ENCODE results near the gene CHRNA1. TPM values are rescaled to one million over a fixed set of nuclear protein-coding genes. Genes with fewer than 3 reads are reported as not detected.

CHRNA1 gene
- polyA plus RNA-seq, 1 of the 3 experiments (the other 2 are of a cell fraction), result 0.02 TPM

- CTCF ChIA-PET, result interaction anchor here (1.1 to 13.9 kb wide), 2 partner anchors 26 to 214 kb away, joined by 3 to 316 read pairs; no protein-coding TSS in a partner anchor
- H3K4me3 ChIP-seq (ENCODE audit: low read depth in 2 of 2, low read length in 1 of 2), result no peak overlapping the region
- no peaks in the 10 kb centered on the region for H4K20me1 ChIP-seq (ENCODE audit: insufficient read depth)
- no peaks in the 10 kb centered on the region for H3K9me2 ChIP-seq
- 97% methylated on average over 4 of the region's 4 CpGs for WGBS (ENCODE audit: low lambda C conversion rate)
- no peak overlapping the region for H3K27ac ChIP-seq (ENCODE audit: low read depth in 2 of 2, low read length in 1 of 2)
- no peaks in the 10 kb centered on the region for H3K79me2 ChIP-seq (ENCODE audit: insufficient read depth)
- no peak overlapping the region for H3K4me2 ChIP-seq
- no peak for TF ChIP-seq FOXM1 (IDR thresholded peaks at IDR 0.05; ENCODE audit: low read depth)
- TF ChIP-seq TCF12 (IDR thresholded peaks at IDR 0.05), result no peak
- TF ChIP-seq RAD21 (IDR thresholded peaks at IDR 0.05; ENCODE audit: low read length), result no peak
- no peak for TF ChIP-seq FOXJ3 (CRISPR knock-in tag; IDR thresholded peaks at IDR 0.05)
- no peak for TF ChIP-seq USF2 (IDR thresholded peaks at IDR 0.05; ENCODE audit: borderline replicate concordance, low read depth, low read length)
- no peak for TF ChIP-seq POLR2AphosphoS5 (IDR thresholded peaks at IDR 0.05; ENCODE audit: low read depth, low read length)
- TF ChIP-seq USF1 (IDR thresholded peaks at IDR 0.05; ENCODE audit: borderline replicate concordance, low read depth), result no peak
- TF ChIP-seq EZH2phosphoT487 (IDR thresholded peaks at IDR 0.05; ENCODE audit: borderline replicate concordance, low read depth), result no peak
- no peak for TF ChIP-seq SMC3 (IDR thresholded peaks at IDR 0.05; ENCODE audit: low read depth, low read length)
- TF ChIP-seq RXRA (IDR thresholded peaks at IDR 0.05; ENCODE audit: borderline replicate concordance, low read depth), result no peak
- no peak for TF ChIP-seq NRF1 (IDR thresholded peaks at IDR 0.05; ENCODE audit: low read depth, low read length)
- H3K27me3 ChIP-seq (ENCODE audit: insufficient read depth), result no peaks in the 10 kb centered on the region
- H3K9ac ChIP-seq, result no peak overlapping the region
- H3K4me1 ChIP-seq (ENCODE audit: control insufficient read depth in 1 of 2, insufficient read depth in 2 of 2, low read depth in 1 of 2, low read length in 1 of 2), result peaks cover 23 to 51% of the 10 kb centered on the region in 2 experiments
- no peaks in the 10 kb centered on the region for H3K36me3 ChIP-seq (replicated peaks in 1 of 2; ENCODE audit: control insufficient read depth in 1 of 2, insufficient read depth in 2 of 2, low read length in 1 of 2)
- POLR2A ChIA-PET, result no interaction called here
- no peak for DNase-seq
- no peaks in the 10 kb centered on the region for H3F3A ChIP-seq (replicated peaks; ENCODE audit: insufficient read depth)
- no peak overlapping the region for H2AFZ ChIP-seq (ENCODE audit: low read depth)
- no peaks in the 10 kb centered on the region for H3K9me3 ChIP-seq
These were observed 10.6 kb upstream of the CHRNA1 start for GRCh38 chr2:174774886-174775285.

- Histone ChIP-seq H3K4me1 (ENCODE audit: control insufficient read depth in 1 of 2, insufficient read depth in 2 of 2, low read depth in 1 of 2, low read length in 1 of 2) (peaks cover 6 to 34% of the 10 kb centered on the region in 2 experiments; a peak in 3 of 4 replicates), H3K36me3 (replicated peaks in 1 of 2; ENCODE audit: control insufficient read depth in 1 of 2, insufficient read depth in 2 of 2, low read length in 1 of 2) (no peaks in the 10 kb centered on the region), H3K27me3 (ENCODE audit: insufficient read depth) (no peaks in the 10 kb centered on the region), H3K9me3 (no peaks in the 10 kb centered on the region), H3F3A (replicated peaks; ENCODE audit: insufficient read depth) (no peaks in the 10 kb centered on the region), H3K79me2 (ENCODE audit: insufficient read depth) (no peaks in the 10 kb centered on the region), H2AFZ (ENCODE audit: low read depth) (no peak overlapping the region), H3K4me3 (ENCODE audit: low read depth in 2 of 2, low read length in 1 of 2) (no peak overlapping the region), H3K4me2 (no peak overlapping the region), H3K9ac (no peak overlapping the region), H3K9me2 (no peaks in the 10 kb centered on the region), H3K27ac (ENCODE audit: low read depth in 2 of 2, low read length in 1 of 2) (no peak overlapping the region), H4K20me1 (ENCODE audit: insufficient read depth) (no peaks in the 10 kb centered on the region)
- ChIA-PET CTCF (interaction anchor here (1.0 to 13.9 kb wide), 14 partner anchors 8 to 259 kb away, joined by 3 to 316 read pairs (median 20); partner anchors contain the start of gene CHN1), POLR2A (interaction anchor here (1.0 kb wide), 1 partner anchor 232 kb away, joined by 4 read pairs; no protein-coding TSS in a partner anchor)
- WGBS (ENCODE audit: low lambda C conversion rate), result 77% methylated on average over 2 of the region's 2 CpGs
- DNase-seq, result no peak
- no peak for TF ChIP-seq RXRA (IDR thresholded peaks at IDR 0.05; ENCODE audit: borderline replicate concordance, low read depth)
- no peak for TF ChIP-seq EP300 (IDR thresholded peaks at IDR 0.05; ENCODE audit: borderline replicate concordance in 1 of 2, low read depth in 1 of 2, low read length in 1 of 2)
- no peak for TF ChIP-seq RCOR1 (IDR thresholded peaks at IDR 0.05; ENCODE audit: low read length)
- TF ChIP-seq PBX3 (IDR thresholded peaks at IDR 0.05), result no peak
- TF ChIP-seq USF1 (IDR thresholded peaks at IDR 0.05; ENCODE audit: borderline replicate concordance, low read depth), result no peak
- no peak for TF ChIP-seq FOXM1 (IDR thresholded peaks at IDR 0.05; ENCODE audit: low read depth)
- TF ChIP-seq TCF12 (IDR thresholded peaks at IDR 0.05), result no peak
- no peak for TF ChIP-seq REST (IDR thresholded peaks at IDR 0.05; ENCODE audit: low read depth, low read length)
- TF ChIP-seq MXI1 (IDR thresholded peaks at IDR 0.05; ENCODE audit: low read depth, low read length), result no peak
- TF ChIP-seq GATA2 (CRISPR knock-in tag; IDR thresholded peaks at IDR 0.05), result no peak
These were observed 8.9 kb upstream of the CHRNA1 start for GRCh38 chr2:174773215-174773614.
